Glomerular visceral epithelial cell (primary cell): Measurements from ENCODE around the gene SUSD3.
"Not testable (repeated sequence)": the region's sequence is repeated elsewhere in the genome, so short reads cannot be mapped to it uniquely, and the experiment has no call there.

ENCODE experiments used
- DNase-seq: peaks from one replicate; pipeline ENCODE4 v3.0.0-alpha.2; 2016; ENCODE audit errors: extremely low spot score

SUSD3 gene

GRCh38 chr9:93058355-93059010, at the start of gene SUSD3:
SUSD3 (plus strand) TSS chr9:93058701; CDS start chr9:93058743, 42 bp downstream.
- DNase-seq, result peak; percentile 44

- DNase-seq, result no peak
Observed at GRCh38 chr9:93009337-93010015, 49.0 kb upstream of the SUSD3 start.

- DNase-seq, result no peak
Observed at GRCh38 chr9:93010056-93010455, 48.4 kb upstream of the SUSD3 start.

GRCh38 chr9:93010704-93011103, 47.8 kb upstream of the SUSD3 start:
- no peak for DNase-seq

GRCh38 chr9:93011114-93011513, 47.4 kb upstream of the SUSD3 start:
- DNase-seq, result no peak

GRCh38 chr9:93012963-93013855, 45.3 kb upstream of the SUSD3 start:
- DNase-seq, result no peak

GRCh38 chr9:93013856-93014582, 44.5 kb upstream of the SUSD3 start:
- no peak for DNase-seq

- not testable (repeated sequence) for DNase-seq
Observed at GRCh38 chr9:93015190-93015589, 43.3 kb upstream of the SUSD3 start.

- DNase-seq, result no peak
Observed at GRCh38 chr9:93017621-93018020, 40.9 kb upstream of the SUSD3 start.

GRCh38 chr9:93020151-93020550, 38.4 kb upstream of the SUSD3 start:
- DNase-seq, result no peak

GRCh38 chr9:93020771-93021670, 37.5 kb upstream of the SUSD3 start:
- DNase-seq, result no peak

- DNase-seq, result no peak
Observed at GRCh38 chr9:93022066-93022465, 36.4 kb upstream of the SUSD3 start.

- no peak for DNase-seq
Observed at GRCh38 chr9:93022721-93023520, 35.6 kb upstream of the SUSD3 start.

- DNase-seq, result no peak
Observed at GRCh38 chr9:93023521-93023815, 35.0 kb upstream of the SUSD3 start.

GRCh38 chr9:93024646-93024910, 33.9 kb upstream of the SUSD3 start:
- DNase-seq, result no peak

GRCh38 chr9:93024986-93025630, 33.4 kb upstream of the SUSD3 start:
- DNase-seq, result no peak

GRCh38 chr9:93025736-93026135, 32.8 kb upstream of the SUSD3 start:
- DNase-seq, result no peak

GRCh38 chr9:93026640-93027039, 31.9 kb upstream of the SUSD3 start:
- DNase-seq, result no peak

- no peak for DNase-seq
Observed at GRCh38 chr9:93027750-93028149, 30.8 kb upstream of the SUSD3 start.

- DNase-seq, result no peak
Observed at GRCh38 chr9:93028448-93029006, 30.0 kb upstream of the SUSD3 start.
